GM23338 (cell line): ENCODE results near the gene DDX24. TPM values are rescaled to one million over a fixed set of nuclear protein-coding genes. Genes with fewer than 3 reads are reported as not detected.

Experiments used
- ATAC-seq: fragments of 200-7000 bp; cut with Tn5 transposase; 3 replicates; pipeline ENCODE4 v1.9.1; 2020
- DNase-seq: peaks from one replicate; pipeline ENCODE4 v3.0.0-alpha.2; 2015; ENCODE audit warnings: low spot score
- H2AFZ ChIP-seq: fragments of 200-600 bp; sonication (generic); 2 replicates; pipeline ENCODE4 v1.8.0; 2016; ENCODE audit warnings: antibody characterized with exemption, mild to moderate bottlenecking, moderate library complexity
- H3F3A ChIP-seq: fragments of 200-600 bp; sonication (generic); replicated peaks from 2 replicates; pipeline ENCODE4 v1.8.0; 2017; ENCODE audit warnings: antibody characterized with exemption, mixed run types, low read depth
- H3K27ac ChIP-seq: fragments of 200-600 bp; sonication (generic); 2 replicates; pipeline ENCODE4 v1.6.1; 2016; ENCODE audit warnings: low read depth
- H3K27me3 ChIP-seq: fragments of 200-600 bp; sonication (generic); 2 replicates; pipeline ENCODE4 v1.8.0; 2016; ENCODE audit warnings: mild to moderate bottlenecking, mixed run types, moderate library complexity; ENCODE audit not compliant: insufficient read depth
- H3K36me3 ChIP-seq: fragments of 200-600 bp; sonication (generic); 2 replicates; pipeline ENCODE4 v1.8.0; 2016; ENCODE audit warnings: mild to moderate bottlenecking; ENCODE audit not compliant: insufficient read depth
- H3K4me1 ChIP-seq: fragments of 200-600 bp; sonication (generic); 2 replicates; pipeline ENCODE4 v1.8.0; 2016; ENCODE audit warnings: mild to moderate bottlenecking, moderate library complexity; ENCODE audit not compliant: insufficient read depth
- H3K4me2 ChIP-seq: fragments of 200-600 bp; sonication (generic); 2 replicates; pipeline ENCODE4 v1.7.1; 2017; ENCODE audit warnings: mixed run types
- H3K4me3 ChIP-seq: fragments of 200-600 bp; sonication (generic); 2 replicates; pipeline ENCODE4 v1.6.1; 2016; ENCODE audit warnings: mixed run types
- H3K79me2 ChIP-seq: fragments of 200-600 bp; sonication (generic); replicated peaks from 2 replicates; pipeline ENCODE4 v1.8.0; 2017; ENCODE audit warnings: mild to moderate bottlenecking; ENCODE audit not compliant: insufficient read depth
- H3K9me2 ChIP-seq: fragments of 200-600 bp; sonication (generic); 2 replicates; pipeline ENCODE4 v1.8.0; 2017; ENCODE audit not compliant: insufficient read depth
- H4K20me1 ChIP-seq: fragments of 200-600 bp; sonication (generic); replicated peaks from 2 replicates; pipeline ENCODE4 v1.8.0; 2017; ENCODE audit warnings: mild to moderate bottlenecking; ENCODE audit not compliant: insufficient read depth
- H3K27ac Mint-ChIP-seq: 2 replicates; pipeline ENCODE4 v1.8.0; 2020; ENCODE audit warnings: inconsistent platforms, mild to moderate bottlenecking, moderate library complexity, mixed read lengths
- H3K27me3 Mint-ChIP-seq: 3 replicates; pipeline ENCODE4 v1.8.0; 2022; ENCODE audit warnings: low read depth, mild to moderate bottlenecking, moderate library complexity, mixed read lengths, inconsistent platforms; ENCODE audit not compliant: insufficient read depth, poor library complexity
- H3K36me3 Mint-ChIP-seq: 3 replicates; pipeline ENCODE4 v1.8.0; 2021; ENCODE audit warnings: low read depth, mild to moderate bottlenecking, inconsistent platforms, moderate library complexity, mixed read lengths
- H3K4me1 Mint-ChIP-seq: 3 replicates; pipeline ENCODE4 v1.8.0; 2020; ENCODE audit warnings: mild to moderate bottlenecking, inconsistent platforms, mixed read lengths
- H3K4me3 Mint-ChIP-seq: 3 replicates; pipeline ENCODE4 v1.8.0; 2021; ENCODE audit warnings: moderate library complexity, mild to moderate bottlenecking, inconsistent platforms, mixed read lengths
- H3K9me3 Mint-ChIP-seq: 3 replicates; pipeline ENCODE4 v1.8.0; 2020; ENCODE audit warnings: moderate library complexity, mild to moderate bottlenecking, inconsistent platforms, mixed read lengths
- CREB1 ChIP-seq: fragments of 250-450 bp; sonication (Bioruptor Pico); IDR thresholded peaks from 2 replicates; pipeline ENCODE4 v1.5.0; 2020; ENCODE audit warnings: low read depth, mild to moderate bottlenecking, moderate library complexity
- CTCF ChIP-seq, 2 experiments: fragments of 200-600 bp in 1 of 2; sonication (generic) in 1 of 2; conservative IDR thresholded peaks; 2 replicates each; pipeline versions ENCODE4 v1.5.1 to v1.6.1; 2016 to 2017; ENCODE audit warnings: antibody characterized with exemption in 2 of 2, low read depth in 2 of 2, mild to moderate bottlenecking in 2 of 2, moderate library complexity in 1 of 2
- ETS1 ChIP-seq: IDR thresholded peaks from 2 replicates; pipeline ENCODE4 v1.6.1; 2016; ENCODE audit warnings: antibody characterized with exemption
- EZH2 ChIP-seq: fragments of 200-600 bp; sonication (generic); IDR thresholded peaks from one replicate; pipeline ENCODE4 v1.8.0; 2017; ENCODE audit warnings: antibody characterized with exemption, mild to moderate bottlenecking, low read depth; ENCODE audit not compliant: unreplicated experiment
- EZH2phosphoT487 ChIP-seq: fragments of 200-600 bp; sonication (generic); IDR thresholded peaks from one replicate; pipeline ENCODE4 v1.8.1; 2018; ENCODE audit warnings: antibody characterized with exemption; ENCODE audit not compliant: unreplicated experiment
- JUNB ChIP-seq: IDR thresholded peaks from one replicate; pipeline ENCODE4 v1.6.1; 2016; ENCODE audit warnings: antibody characterized with exemption; ENCODE audit not compliant: unreplicated experiment
- NANOG ChIP-seq: IDR thresholded peaks from 2 replicates; pipeline ENCODE4 v1.6.1; 2016; ENCODE audit warnings: antibody characterized with exemption, borderline replicate concordance
- POLR2AphosphoS5 ChIP-seq: IDR thresholded peaks from 2 replicates; pipeline ENCODE4 v1.6.1; 2016; ENCODE audit warnings: antibody characterized with exemption, low read depth
- REST ChIP-seq: IDR thresholded peaks from one replicate; pipeline ENCODE4 v1.6.1; 2018; ENCODE audit warnings: antibody characterized with exemption; ENCODE audit not compliant: unreplicated experiment
- STAT1 ChIP-seq: IDR thresholded peaks from one replicate; pipeline ENCODE4 v1.6.1; 2016; ENCODE audit warnings: antibody characterized with exemption; ENCODE audit not compliant: unreplicated experiment
- ZNF114 ChIP-seq: fragments of 250-450 bp; sonication (Bioruptor Pico); IDR thresholded peaks from 2 replicates; pipeline ENCODE4 v1.5.0; 2020; ENCODE audit warnings: mild to moderate bottlenecking, moderate library complexity
- ZNF331 ChIP-seq: fragments of 250-450 bp; sonication (Bioruptor Pico); IDR thresholded peaks from 2 replicates; pipeline ENCODE4 v1.5.0; 2020; ENCODE audit warnings: low read depth, mild to moderate bottlenecking, moderate library complexity
- ZNF462 ChIP-seq: fragments of 250-450 bp; sonication (Bioruptor Pico); IDR thresholded peaks from 2 replicates; pipeline ENCODE4 v1.5.0; 2020; ENCODE audit warnings: mild to moderate bottlenecking, moderate library complexity
- polyA plus RNA-seq: library from polyadenylated mRNA; unstranded; fragments of >200 nt; fragmentation: Nextera tagmentation; extraction: Ambion mirVana; gene quantifications from 2 replicates; pipeline ENCODE4 v1.2.1, GENCODE V29; 2016
- total RNA-seq: library from RNA; depleted of rRNA; stranded (reverse); fragments of >200 nt; shearing (Covaris generic); gene quantifications from 2 replicates; pipeline ENCODE4 v1.2.3, GENCODE V29; 2014

DDX24 gene
- total and polyA plus RNA-seq, 2 experiments from 2014 or later: 150 to 265 TPM

- TF ChIP-seq ETS1: no peak
- TF ChIP-seq ZNF114 (CRISPR knock-in tag): no peak
- TF ChIP-seq POLR2AphosphoS5: no peak
- no peak for TF ChIP-seq CREB1 (CRISPR knock-in tag)
- no peak for TF ChIP-seq REST
- TF ChIP-seq STAT1: no peak
- no peak for TF ChIP-seq EZH2phosphoT487
- no peak for TF ChIP-seq JUNB
- TF ChIP-seq NANOG: no peak
- TF ChIP-seq CTCF (conservative IDR thresholded peaks at IDR 0.05; ENCODE audit: low read depth in 2 of 2): no peak
- TF ChIP-seq EZH2: no peak
- no peak for TF ChIP-seq ZNF462 (CRISPR knock-in tag)
- no peak for TF ChIP-seq ZNF331 (CRISPR knock-in tag)
These were observed 34.1 kb upstream of the DDX24 start for GRCh38 chr14:94115058-94115591.

More at GRCh38 chr14:94115058-94115591, 34.1 kb upstream of the DDX24 start:
- Histone ChIP-seq H3K79me2 (no peaks in the 10 kb centered on the region), H3K4me3 (no peak overlapping the region), H2AFZ (no peak overlapping the region), H3K4me1 (no peaks in the 10 kb centered on the region), H3K36me3 (no peaks in the 10 kb centered on the region), H3K27ac (no peak overlapping the region), H3K27me3 (no peaks in the 10 kb centered on the region), H3K9me2 (no peaks in the 10 kb centered on the region), H3K4me2 (no peak overlapping the region), H4K20me1 (no peaks in the 10 kb centered on the region), H3F3A (no peaks in the 10 kb centered on the region)
- H3K9me3 Mint-ChIP-seq: peaks cover 6% of the 10 kb centered on the region; the same call in 2 of the 3 replicates
- no peaks in the 10 kb centered on the region for H3K36me3 Mint-ChIP-seq
- peaks cover 9% of the 10 kb centered on the region; the same call in 2 of the 3 replicates for H3K4me1 Mint-ChIP-seq
- ATAC-seq (no peak), DNase-seq (no peak)
- H3K27ac Mint-ChIP-seq: no peak overlapping the region
- H3K27me3 Mint-ChIP-seq: peaks cover 1% of the 10 kb centered on the region
- H3K4me3 Mint-ChIP-seq: no peak overlapping the region
